Measurements from ENCODE around the gene PCAT6. TPM values are rescaled to one million over a fixed set of nuclear protein-coding genes. Genes with fewer than 3 reads are reported as not detected.

The PCAT6 gene
- total RNA-seq, 1 experiment from 2014 or later: 2.2 TPM

GRCh38 chr1:202800742-202801141 is 10.0 kb upstream of the PCAT6 start:
- no TSS peak for BruUV-seq (replicated peaks)
- CTCF ChIA-PET: no interaction called here
- Histone ChIP-seq H3K36me3 (ENCODE audit: control insufficient read depth, insufficient read depth, low read length) (no peaks in the 10 kb centered on the region), H3K4me1 (ENCODE audit: control insufficient read depth, insufficient read depth, low read length) (peaks cover 36% of the 10 kb centered on the region), H3K4me3 (ENCODE audit: low read depth in 2 of 2, low read length in 2 of 2) (no peak overlapping the region), H3K27ac (ENCODE audit: low read length) (no peak overlapping the region), H3K27me3 (ENCODE audit: control insufficient read depth, insufficient read depth, low read length) (no peaks in the 10 kb centered on the region), H3K9me3 (ENCODE audit: control insufficient read depth, insufficient read depth, low read depth, low read length) (no peaks in the 10 kb centered on the region)
- intact Hi-C loops (cut with micrococcal nuclease; ENCODE audit: unreplicated experiment): no loop called here
- TF ChIP-seq TCF7L2 (IDR thresholded peaks at IDR 0.05; ENCODE audit: low read depth, low read length): no peak
- no peak for TF ChIP-seq SIN3A (IDR thresholded peaks at IDR 0.05; ENCODE audit: borderline replicate concordance, insufficient read depth, low read depth, low read length)
- TF ChIP-seq REST (IDR thresholded peaks at IDR 0.05; ENCODE audit: insufficient read depth in 1 of 2, low read depth in 2 of 2, low read length in 1 of 2): no peak
- TF ChIP-seq CTCF (IDR thresholded peaks at IDR 0.05): no peak
- TF ChIP-seq POLR2AphosphoS5 (IDR thresholded peaks at IDR 0.05; ENCODE audit: low read depth, low read length): no peak
- DNase-seq (ENCODE audit: low read depth, low spot score) (no peak), ATAC-seq (no peak)
- POLR2A ChIA-PET: interaction anchor here (0.7 kb wide), 1 partner anchor 81 kb away, joined by 4 read pairs; no protein-coding TSS in a partner anchor
- in situ Hi-C loops (cut with HindIII; ENCODE audit: low pct_unique_long_range_greater_than_20kb, low sequenced_read_pairs): no loop called here

GRCh38 chr1:202801175-202801574 is 9.6 kb upstream of the PCAT6 start:
- Histone ChIP-seq H3K27me3 (ENCODE audit: control insufficient read depth, insufficient read depth, low read length) (no peaks in the 10 kb centered on the region), H3K27ac (ENCODE audit: low read length) (no peak overlapping the region), H3K9me3 (ENCODE audit: control insufficient read depth, insufficient read depth, low read depth, low read length) (no peaks in the 10 kb centered on the region), H3K4me1 (ENCODE audit: control insufficient read depth, insufficient read depth, low read length) (peaks cover 40% of the 10 kb centered on the region), H3K4me3 (ENCODE audit: low read depth in 2 of 2, low read length in 2 of 2) (no peak overlapping the region), H3K36me3 (ENCODE audit: control insufficient read depth, insufficient read depth, low read length) (no peaks in the 10 kb centered on the region)
- DNase-seq (ENCODE audit: low read depth, low spot score): no peak
- intact Hi-C loops (cut with micrococcal nuclease; ENCODE audit: unreplicated experiment) (no loop called here), in situ Hi-C loops (cut with HindIII; ENCODE audit: low pct_unique_long_range_greater_than_20kb, low sequenced_read_pairs) (no loop called here)
- ATAC-seq: no peak
- ChIA-PET POLR2A (interaction anchor here (0.7 kb wide), 1 partner anchor 81 kb away, joined by 4 read pairs; no protein-coding TSS in a partner anchor), CTCF (no interaction called here)
- no peak for TF ChIP-seq POLR2AphosphoS5 (IDR thresholded peaks at IDR 0.05; ENCODE audit: low read depth, low read length)
- no peak for TF ChIP-seq SIN3A (IDR thresholded peaks at IDR 0.05; ENCODE audit: borderline replicate concordance, insufficient read depth, low read depth, low read length)
- no peak for TF ChIP-seq TCF7L2 (IDR thresholded peaks at IDR 0.05; ENCODE audit: low read depth, low read length)
- no TSS peak for BruUV-seq (replicated peaks)

GRCh38 chr1:202802034-202802433 is 8.7 kb upstream of the PCAT6 start:
- Histone ChIP-seq H3K27ac (ENCODE audit: low read length) (no peak overlapping the region), H3K27me3 (ENCODE audit: control insufficient read depth, insufficient read depth, low read length) (no peaks in the 10 kb centered on the region), H3K9me3 (ENCODE audit: control insufficient read depth, insufficient read depth, low read depth, low read length) (no peaks in the 10 kb centered on the region), H3K4me3 (ENCODE audit: low read depth in 2 of 2, low read length in 2 of 2) (no peak overlapping the region), H3K36me3 (ENCODE audit: control insufficient read depth, insufficient read depth, low read length) (no peaks in the 10 kb centered on the region), H3K4me1 (ENCODE audit: control insufficient read depth, insufficient read depth, low read length) (peaks cover 42% of the 10 kb centered on the region)
- in situ Hi-C loops (cut with HindIII; ENCODE audit: low pct_unique_long_range_greater_than_20kb, low sequenced_read_pairs): no loop called here
- ATAC-seq: no peak
- ChIA-PET POLR2A (no interaction called here), CTCF (no interaction called here)
- intact Hi-C loops (cut with micrococcal nuclease; ENCODE audit: unreplicated experiment): no loop called here
- TSS peak; percentile 0 for BruUV-seq (replicated peaks)
- no peak for DNase-seq (ENCODE audit: low read depth, low spot score)
- TF ChIP-seq SIN3A (IDR thresholded peaks at IDR 0.05; ENCODE audit: borderline replicate concordance, insufficient read depth, low read depth, low read length) (no peak), POLR2AphosphoS5 (IDR thresholded peaks at IDR 0.05; ENCODE audit: low read depth, low read length) (no peak), REST (IDR thresholded peaks at IDR 0.05; ENCODE audit: insufficient read depth in 1 of 2, low read depth in 2 of 2, low read length in 1 of 2) (no peak), TCF7L2 (IDR thresholded peaks at IDR 0.05; ENCODE audit: low read depth, low read length) (no peak), CTCF (IDR thresholded peaks at IDR 0.05) (no peak)

Measured in Panc1 (cell line).